Astrocyte (in vitro differentiated cells and primary cell): Measurements from ENCODE around the gene CAMK2B.

Experiments
- EZH2 ChIP-seq: IDR thresholded peaks from 2 replicates; pipeline ENCODE4 v1.6.1; 2012; ENCODE audit warnings: mild to moderate bottlenecking, low read length, inconsistent platforms; ENCODE audit not compliant: insufficient read depth
- TF ChIP-seq, protein P1 (sequence below): IDR thresholded peaks from 2 replicates; pipeline ENCODE4 v1.5.1; 2011; ENCODE audit warnings: low read depth, mild to moderate bottlenecking, inconsistent platforms, low read length, moderate library complexity; ENCODE audit not compliant: insufficient read depth

DNA sequence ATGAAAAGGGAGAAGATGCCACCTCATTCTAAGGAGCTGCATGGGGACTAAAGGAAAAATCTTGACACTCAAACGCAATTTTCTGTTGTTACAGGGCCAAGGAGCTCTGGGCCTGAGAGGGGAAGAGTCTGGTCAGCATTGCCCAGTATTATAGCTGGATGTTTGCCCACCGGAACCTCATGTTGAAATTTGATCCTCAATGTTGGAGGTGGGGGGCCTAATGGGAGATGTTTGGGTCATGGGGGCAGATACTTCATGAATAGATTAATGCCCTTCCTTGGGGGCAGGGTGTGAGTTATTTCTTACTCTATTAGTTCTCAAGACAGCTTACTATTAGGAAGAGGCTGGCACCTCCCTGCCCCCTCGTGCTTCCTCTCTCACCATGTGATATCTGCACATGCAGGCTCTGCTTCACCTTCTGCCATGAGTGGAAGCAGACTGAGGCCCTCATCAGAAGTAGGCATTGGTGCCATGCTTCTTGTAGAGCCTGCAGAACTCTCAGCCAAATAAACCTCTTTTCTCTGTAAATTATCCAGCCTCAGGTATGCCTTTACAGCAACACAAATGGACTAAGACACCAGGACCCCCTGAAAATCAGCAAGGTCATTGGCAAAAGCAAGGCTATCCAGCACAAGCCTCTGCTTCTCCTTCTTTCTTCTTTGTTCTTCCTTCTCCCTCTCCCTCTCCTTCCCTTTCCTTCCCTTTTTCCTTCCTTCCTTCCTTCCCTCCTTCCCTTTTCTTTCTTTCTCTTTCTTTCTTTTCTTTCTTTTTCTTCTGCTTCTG, 151.3 kb downstream of the CAMK2B start:
- TF ChIP-seq EZH2 = no peak
- TF ChIP-seq, protein P1, sequence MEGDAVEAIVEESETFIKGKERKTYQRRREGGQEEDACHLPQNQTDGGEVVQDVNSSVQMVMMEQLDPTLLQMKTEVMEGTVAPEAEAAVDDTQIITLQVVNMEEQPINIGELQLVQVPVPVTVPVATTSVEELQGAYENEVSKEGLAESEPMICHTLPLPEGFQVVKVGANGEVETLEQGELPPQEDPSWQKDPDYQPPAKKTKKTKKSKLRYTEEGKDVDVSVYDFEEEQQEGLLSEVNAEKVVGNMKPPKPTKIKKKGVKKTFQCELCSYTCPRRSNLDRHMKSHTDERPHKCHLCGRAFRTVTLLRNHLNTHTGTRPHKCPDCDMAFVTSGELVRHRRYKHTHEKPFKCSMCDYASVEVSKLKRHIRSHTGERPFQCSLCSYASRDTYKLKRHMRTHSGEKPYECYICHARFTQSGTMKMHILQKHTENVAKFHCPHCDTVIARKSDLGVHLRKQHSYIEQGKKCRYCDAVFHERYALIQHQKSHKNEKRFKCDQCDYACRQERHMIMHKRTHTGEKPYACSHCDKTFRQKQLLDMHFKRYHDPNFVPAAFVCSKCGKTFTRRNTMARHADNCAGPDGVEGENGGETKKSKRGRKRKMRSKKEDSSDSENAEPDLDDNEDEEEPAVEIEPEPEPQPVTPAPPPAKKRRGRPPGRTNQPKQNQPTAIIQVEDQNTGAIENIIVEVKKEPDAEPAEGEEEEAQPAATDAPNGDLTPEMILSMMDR = no peak
